Measurements from ENCODE around the gene AK2.
"Not testable (repeated sequence)": the region's sequence is repeated elsewhere in the genome, so short reads cannot be mapped to it uniquely, and the experiment has no call there.

DNA sequence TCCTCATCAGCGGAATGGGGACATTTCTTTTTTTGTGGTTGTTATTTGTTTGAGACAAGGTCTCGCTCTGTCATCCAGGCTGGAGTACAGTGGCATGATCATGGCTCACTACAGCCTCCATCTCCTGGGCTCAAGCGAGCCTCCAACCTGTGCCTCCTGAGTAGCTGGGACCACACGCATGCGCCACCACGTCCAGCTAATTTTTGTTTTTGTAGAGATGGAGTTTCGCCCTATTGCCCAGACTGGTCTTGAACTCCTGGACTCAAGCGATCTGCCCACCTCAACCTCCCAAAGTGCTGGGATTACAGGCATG lies 43.4 kb downstream of the AK2 start:
- TF ChIP-seq, protein P1, sequence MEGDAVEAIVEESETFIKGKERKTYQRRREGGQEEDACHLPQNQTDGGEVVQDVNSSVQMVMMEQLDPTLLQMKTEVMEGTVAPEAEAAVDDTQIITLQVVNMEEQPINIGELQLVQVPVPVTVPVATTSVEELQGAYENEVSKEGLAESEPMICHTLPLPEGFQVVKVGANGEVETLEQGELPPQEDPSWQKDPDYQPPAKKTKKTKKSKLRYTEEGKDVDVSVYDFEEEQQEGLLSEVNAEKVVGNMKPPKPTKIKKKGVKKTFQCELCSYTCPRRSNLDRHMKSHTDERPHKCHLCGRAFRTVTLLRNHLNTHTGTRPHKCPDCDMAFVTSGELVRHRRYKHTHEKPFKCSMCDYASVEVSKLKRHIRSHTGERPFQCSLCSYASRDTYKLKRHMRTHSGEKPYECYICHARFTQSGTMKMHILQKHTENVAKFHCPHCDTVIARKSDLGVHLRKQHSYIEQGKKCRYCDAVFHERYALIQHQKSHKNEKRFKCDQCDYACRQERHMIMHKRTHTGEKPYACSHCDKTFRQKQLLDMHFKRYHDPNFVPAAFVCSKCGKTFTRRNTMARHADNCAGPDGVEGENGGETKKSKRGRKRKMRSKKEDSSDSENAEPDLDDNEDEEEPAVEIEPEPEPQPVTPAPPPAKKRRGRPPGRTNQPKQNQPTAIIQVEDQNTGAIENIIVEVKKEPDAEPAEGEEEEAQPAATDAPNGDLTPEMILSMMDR (tag by site-specific recombination; IDR thresholded peaks at IDR 0.05) = not testable (repeated sequence)
- TF ChIP-seq, protein P2, sequence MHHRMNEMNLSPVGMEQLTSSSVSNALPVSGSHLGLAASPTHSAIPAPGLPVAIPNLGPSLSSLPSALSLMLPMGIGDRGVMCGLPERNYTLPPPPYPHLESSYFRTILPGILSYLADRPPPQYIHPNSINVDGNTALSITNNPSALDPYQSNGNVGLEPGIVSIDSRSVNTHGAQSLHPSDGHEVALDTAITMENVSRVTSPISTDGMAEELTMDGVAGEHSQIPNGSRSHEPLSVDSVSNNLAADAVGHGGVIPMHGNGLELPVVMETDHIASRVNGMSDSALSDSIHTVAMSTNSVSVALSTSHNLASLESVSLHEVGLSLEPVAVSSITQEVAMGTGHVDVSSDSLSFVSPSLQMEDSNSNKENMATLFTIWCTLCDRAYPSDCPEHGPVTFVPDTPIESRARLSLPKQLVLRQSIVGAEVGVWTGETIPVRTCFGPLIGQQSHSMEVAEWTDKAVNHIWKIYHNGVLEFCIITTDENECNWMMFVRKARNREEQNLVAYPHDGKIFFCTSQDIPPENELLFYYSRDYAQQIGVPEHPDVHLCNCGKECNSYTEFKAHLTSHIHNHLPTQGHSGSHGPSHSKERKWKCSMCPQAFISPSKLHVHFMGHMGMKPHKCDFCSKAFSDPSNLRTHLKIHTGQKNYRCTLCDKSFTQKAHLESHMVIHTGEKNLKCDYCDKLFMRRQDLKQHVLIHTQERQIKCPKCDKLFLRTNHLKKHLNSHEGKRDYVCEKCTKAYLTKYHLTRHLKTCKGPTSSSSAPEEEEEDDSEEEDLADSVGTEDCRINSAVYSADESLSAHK (tag by site-specific recombination; IDR thresholded peaks at IDR 0.05) = not testable (repeated sequence)
- TF ChIP-seq, protein P3, sequence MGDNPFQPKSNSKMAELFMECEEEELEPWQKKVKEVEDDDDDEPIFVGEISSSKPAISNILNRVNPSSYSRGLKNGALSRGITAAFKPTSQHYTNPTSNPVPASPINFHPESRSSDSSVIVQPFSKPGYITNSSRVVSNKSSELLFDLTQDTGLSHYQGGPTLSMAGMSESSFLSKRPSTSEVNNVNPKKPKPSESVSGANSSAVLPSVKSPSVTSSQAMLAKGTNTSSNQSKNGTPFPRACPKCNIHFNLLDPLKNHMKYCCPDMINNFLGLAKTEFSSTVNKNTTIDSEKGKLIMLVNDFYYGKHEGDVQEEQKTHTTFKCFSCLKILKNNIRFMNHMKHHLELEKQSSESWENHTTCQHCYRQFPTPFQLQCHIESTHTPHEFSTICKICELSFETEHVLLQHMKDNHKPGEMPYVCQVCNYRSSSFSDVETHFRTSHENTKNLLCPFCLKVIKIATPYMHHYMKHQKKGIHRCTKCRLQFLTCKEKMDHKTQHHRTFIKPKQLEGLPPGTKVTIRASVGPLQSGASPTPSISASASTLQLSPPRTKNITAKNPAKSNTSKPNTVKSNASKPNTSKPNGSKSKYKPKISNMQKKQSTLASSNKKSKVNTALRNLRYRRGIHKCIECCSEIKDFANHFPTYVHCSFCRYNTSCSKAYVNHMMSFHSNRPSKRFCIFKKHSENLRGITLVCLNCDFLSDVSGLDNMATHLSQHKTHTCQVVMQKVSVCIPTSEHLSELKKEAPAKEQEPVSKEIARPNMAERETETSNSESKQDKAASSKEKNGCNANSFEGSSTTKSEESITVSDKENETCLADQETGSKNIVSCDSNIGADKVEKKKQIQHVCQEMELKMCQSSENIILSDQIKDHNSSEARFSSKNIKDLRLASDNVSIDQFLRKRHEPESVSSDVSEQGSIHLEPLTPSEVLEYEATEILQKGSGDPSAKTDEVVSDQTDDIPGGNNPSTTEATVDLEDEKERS (tag by site-specific recombination; IDR thresholded peaks at IDR 0.05) = not testable (repeated sequence)

Data from HEK293 (cell line).